ENCODE results near the gene SPSB3.

SPSB3 gene

GRCh38 chr16:1782408-1783264 is at the start of gene SPSB3, which contains the start of gene NUBP2:
TSS of gene SPSB3 (minus strand) at chr16:1782571. CDS start at chr16:1781483, 1,088 bp downstream.
TSS of gene NUBP2 (plus strand) at chr16:1782960. CDS start at chr16:1783021, 61 bp downstream.
- no peaks in the 10 kb centered on the region for H3K27me3 ChIP-seq (ENCODE audit: control insufficient read depth, insufficient read depth, low read length)

GRCh38 chr16:1831186-1832075 is 49.1 kb upstream of the SPSB3 start:
- Histone ChIP-seq H3K4me1 (ENCODE audit: control insufficient read depth, insufficient read depth, low read length) (peaks cover 6% of the 10 kb centered on the region; the same call in 1 of the 2 replicates), H3K36me3 (ENCODE audit: control insufficient read depth, insufficient read depth, low read length) (peaks cover 6% of the 10 kb centered on the region; the same call in 1 of the 2 replicates), H3K4me3 (ENCODE audit: low read depth, low read length) (no peak overlapping the region), H3K9me3 (ENCODE audit: control insufficient read depth, insufficient read depth, low read length) (no peaks in the 10 kb centered on the region), H3K27ac (ENCODE audit: low read depth, low read length) (no peak overlapping the region), H3K27me3 (ENCODE audit: control insufficient read depth, insufficient read depth, low read length) (no peaks in the 10 kb centered on the region), H3K9ac (ENCODE audit: low read depth, low read length) (no peak overlapping the region)

More at GRCh38 chr16:1782408-1783264, at the start of gene SPSB3, which contains the start of gene NUBP2:
- H3K4me1 ChIP-seq (ENCODE audit: control insufficient read depth, insufficient read depth, low read length), result peaks cover 4% of the 10 kb centered on the region; the same call in 1 of the 2 replicates
- H3K36me3 ChIP-seq (ENCODE audit: control insufficient read depth, insufficient read depth, low read length), result peaks cover 17% of the 10 kb centered on the region
- H3K4me3 ChIP-seq (ENCODE audit: low read depth, low read length), result peak within 1 kb of the TSS; percentile 79
- H3K27ac ChIP-seq (ENCODE audit: low read depth, low read length), result peak within 1 kb of the TSS; percentile 77
- no peaks in the 10 kb centered on the region for H3K9me3 ChIP-seq (ENCODE audit: control insufficient read depth, insufficient read depth, low read length)
- peak within 1 kb of the TSS; percentile 65 for H3K9ac ChIP-seq (ENCODE audit: low read depth, low read length)

GRCh38 chr16:1830213-1830612 is 47.8 kb upstream of the SPSB3 start:
- no peaks in the 10 kb centered on the region for H3K9me3 ChIP-seq (ENCODE audit: control insufficient read depth, insufficient read depth, low read length)
- H3K27ac ChIP-seq (ENCODE audit: low read depth, low read length), result no peak overlapping the region
- no peaks in the 10 kb centered on the region for H3K27me3 ChIP-seq (ENCODE audit: control insufficient read depth, insufficient read depth, low read length)
- H3K36me3 ChIP-seq (ENCODE audit: control insufficient read depth, insufficient read depth, low read length), result peaks cover 6% of the 10 kb centered on the region; the same call in 1 of the 2 replicates
- peaks cover 6% of the 10 kb centered on the region; the same call in 1 of the 2 replicates for H3K4me1 ChIP-seq (ENCODE audit: control insufficient read depth, insufficient read depth, low read length)
- no peak overlapping the region for H3K4me3 ChIP-seq (ENCODE audit: low read depth, low read length)
- no peak overlapping the region for H3K9ac ChIP-seq (ENCODE audit: low read depth, low read length)

- peaks cover 6% of the 10 kb centered on the region; the same call in 1 of the 2 replicates for H3K36me3 ChIP-seq (ENCODE audit: control insufficient read depth, insufficient read depth, low read length)
- no peak overlapping the region for H3K9ac ChIP-seq (ENCODE audit: low read depth, low read length)
- H3K27me3 ChIP-seq (ENCODE audit: control insufficient read depth, insufficient read depth, low read length), result no peaks in the 10 kb centered on the region
- no peak overlapping the region for H3K27ac ChIP-seq (ENCODE audit: low read depth, low read length)
- peak overlapping the region; percentile 95 for H3K4me3 ChIP-seq (ENCODE audit: low read depth, low read length)
- peaks cover 6% of the 10 kb centered on the region; the same call in 1 of the 2 replicates for H3K4me1 ChIP-seq (ENCODE audit: control insufficient read depth, insufficient read depth, low read length)
- no peaks in the 10 kb centered on the region for H3K9me3 ChIP-seq (ENCODE audit: control insufficient read depth, insufficient read depth, low read length)
Observed at GRCh38 chr16:1828645-1829410, 46.5 kb upstream of the SPSB3 start.

GRCh38 chr16:1826691-1827573 is 44.6 kb upstream of the SPSB3 start, which contains the start of the genes FAHD1 and HAGH:
TSS of gene FAHD1 (plus strand) at chr16:1827206. CDS start at chr16:1827239, 33 bp downstream.
TSS of gene HAGH (minus strand) at chr16:1826825. CDS start at chr16:1826787, 38 bp downstream.
- Histone ChIP-seq H3K4me3 (ENCODE audit: low read depth, low read length) (peak within 1 kb of the TSS; percentile 95), H3K9me3 (ENCODE audit: control insufficient read depth, insufficient read depth, low read length) (no peaks in the 10 kb centered on the region), H3K36me3 (ENCODE audit: control insufficient read depth, insufficient read depth, low read length) (peaks cover 14% of the 10 kb centered on the region; the same call in 1 of the 2 replicates), H3K4me1 (ENCODE audit: control insufficient read depth, insufficient read depth, low read length) (peaks cover 6% of the 10 kb centered on the region; the same call in 1 of the 2 replicates), H3K9ac (ENCODE audit: low read depth, low read length) (peak within 1 kb of the TSS; percentile 79), H3K27ac (ENCODE audit: low read depth, low read length) (peak within 1 kb of the TSS; percentile 84), H3K27me3 (ENCODE audit: control insufficient read depth, insufficient read depth, low read length) (no peaks in the 10 kb centered on the region)

GRCh38 chr16:1825864-1826690 is 43.7 kb upstream of the SPSB3 start:
- Histone ChIP-seq H3K4me1 (ENCODE audit: control insufficient read depth, insufficient read depth, low read length) (peaks cover 6% of the 10 kb centered on the region; the same call in 1 of the 2 replicates), H3K27me3 (ENCODE audit: control insufficient read depth, insufficient read depth, low read length) (no peaks in the 10 kb centered on the region), H3K9ac (ENCODE audit: low read depth, low read length) (no peak overlapping the region; the same call in 1 of the 2 replicates), H3K9me3 (ENCODE audit: control insufficient read depth, insufficient read depth, low read length) (no peaks in the 10 kb centered on the region), H3K27ac (ENCODE audit: low read depth, low read length) (no peak overlapping the region), H3K4me3 (ENCODE audit: low read depth, low read length) (peak overlapping the region; percentile 95), H3K36me3 (ENCODE audit: control insufficient read depth, insufficient read depth, low read length) (peaks cover 18% of the 10 kb centered on the region)

GRCh38 chr16:1825381-1825863 is 43.1 kb upstream of the SPSB3 start:
- H3K4me3 ChIP-seq (ENCODE audit: low read depth, low read length), result peak overlapping the region; percentile 95
- H3K27me3 ChIP-seq (ENCODE audit: control insufficient read depth, insufficient read depth, low read length), result no peaks in the 10 kb centered on the region
- H3K9ac ChIP-seq (ENCODE audit: low read depth, low read length), result no peak overlapping the region
- no peaks in the 10 kb centered on the region for H3K9me3 ChIP-seq (ENCODE audit: control insufficient read depth, insufficient read depth, low read length)
- peaks cover 18% of the 10 kb centered on the region for H3K36me3 ChIP-seq (ENCODE audit: control insufficient read depth, insufficient read depth, low read length)
- H3K4me1 ChIP-seq (ENCODE audit: control insufficient read depth, insufficient read depth, low read length), result peaks cover 6% of the 10 kb centered on the region; the same call in 1 of the 2 replicates
- no peak overlapping the region for H3K27ac ChIP-seq (ENCODE audit: low read depth, low read length)

- Histone ChIP-seq H3K27me3 (ENCODE audit: control insufficient read depth, insufficient read depth, low read length) (no peaks in the 10 kb centered on the region), H3K4me3 (ENCODE audit: low read depth, low read length) (no peak overlapping the region), H3K4me1 (ENCODE audit: control insufficient read depth, insufficient read depth, low read length) (peaks cover 6% of the 10 kb centered on the region; the same call in 1 of the 2 replicates), H3K36me3 (ENCODE audit: control insufficient read depth, insufficient read depth, low read length) (peaks cover 13% of the 10 kb centered on the region), H3K9ac (ENCODE audit: low read depth, low read length) (no peak overlapping the region), H3K9me3 (ENCODE audit: control insufficient read depth, insufficient read depth, low read length) (no peaks in the 10 kb centered on the region), H3K27ac (ENCODE audit: low read depth, low read length) (no peak overlapping the region)
Observed at GRCh38 chr16:1823821-1824220, 41.5 kb upstream of the SPSB3 start.

- H3K9me3 ChIP-seq (ENCODE audit: control insufficient read depth, insufficient read depth, low read length), result no peaks in the 10 kb centered on the region
- no peak overlapping the region for H3K9ac ChIP-seq (ENCODE audit: low read depth, low read length)
- H3K4me1 ChIP-seq (ENCODE audit: control insufficient read depth, insufficient read depth, low read length), result no peaks in the 10 kb centered on the region
- no peak overlapping the region for H3K4me3 ChIP-seq (ENCODE audit: low read depth, low read length)
- H3K27ac ChIP-seq (ENCODE audit: low read depth, low read length), result no peak overlapping the region
- peaks cover 13% of the 10 kb centered on the region for H3K36me3 ChIP-seq (ENCODE audit: control insufficient read depth, insufficient read depth, low read length)
- H3K27me3 ChIP-seq (ENCODE audit: control insufficient read depth, insufficient read depth, low read length), result no peaks in the 10 kb centered on the region
Observed at GRCh38 chr16:1822801-1823200, 40.4 kb upstream of the SPSB3 start.
